ENCODE data around the gene INA. TPM values are rescaled to one million over a fixed set of nuclear protein-coding genes. Genes with fewer than 3 reads are reported as not detected.
"Not testable (repeated sequence)": the region's sequence is repeated elsewhere in the genome, so short reads cannot be mapped to it uniquely, and the experiment has no call there.

The INA gene
- total and polyA plus RNA-seq, 8 donors: 0.32 to 13.1 (median 1.7) TPM

GRCh38 chr10:103256613-103257012 lies 20.3 kb upstream of the INA start:
- TF ChIP-seq, protein P1, sequence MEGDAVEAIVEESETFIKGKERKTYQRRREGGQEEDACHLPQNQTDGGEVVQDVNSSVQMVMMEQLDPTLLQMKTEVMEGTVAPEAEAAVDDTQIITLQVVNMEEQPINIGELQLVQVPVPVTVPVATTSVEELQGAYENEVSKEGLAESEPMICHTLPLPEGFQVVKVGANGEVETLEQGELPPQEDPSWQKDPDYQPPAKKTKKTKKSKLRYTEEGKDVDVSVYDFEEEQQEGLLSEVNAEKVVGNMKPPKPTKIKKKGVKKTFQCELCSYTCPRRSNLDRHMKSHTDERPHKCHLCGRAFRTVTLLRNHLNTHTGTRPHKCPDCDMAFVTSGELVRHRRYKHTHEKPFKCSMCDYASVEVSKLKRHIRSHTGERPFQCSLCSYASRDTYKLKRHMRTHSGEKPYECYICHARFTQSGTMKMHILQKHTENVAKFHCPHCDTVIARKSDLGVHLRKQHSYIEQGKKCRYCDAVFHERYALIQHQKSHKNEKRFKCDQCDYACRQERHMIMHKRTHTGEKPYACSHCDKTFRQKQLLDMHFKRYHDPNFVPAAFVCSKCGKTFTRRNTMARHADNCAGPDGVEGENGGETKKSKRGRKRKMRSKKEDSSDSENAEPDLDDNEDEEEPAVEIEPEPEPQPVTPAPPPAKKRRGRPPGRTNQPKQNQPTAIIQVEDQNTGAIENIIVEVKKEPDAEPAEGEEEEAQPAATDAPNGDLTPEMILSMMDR (IDR thresholded peaks at IDR 0.05): no peak
- DNase-seq: no peak
- WGBS, 2 donors: 96 to 100% methylated on average over 1 of the region's 1 CpG
- intact Hi-C loops (cut with DNase I): no loop called here
- H3K4me1 ChIP-seq: no peaks in the 10 kb centered on the region
- H3K4me3 ChIP-seq: no peak overlapping the region
- H3K36me3 ChIP-seq: no peaks in the 10 kb centered on the region
- no peak for ATAC-seq
- H3K9me3 ChIP-seq: no peaks in the 10 kb centered on the region
- no peaks in the 10 kb centered on the region for H3K27me3 ChIP-seq
- no peak overlapping the region for H3K27ac ChIP-seq
- no peak for FAIRE-seq

DNA sequence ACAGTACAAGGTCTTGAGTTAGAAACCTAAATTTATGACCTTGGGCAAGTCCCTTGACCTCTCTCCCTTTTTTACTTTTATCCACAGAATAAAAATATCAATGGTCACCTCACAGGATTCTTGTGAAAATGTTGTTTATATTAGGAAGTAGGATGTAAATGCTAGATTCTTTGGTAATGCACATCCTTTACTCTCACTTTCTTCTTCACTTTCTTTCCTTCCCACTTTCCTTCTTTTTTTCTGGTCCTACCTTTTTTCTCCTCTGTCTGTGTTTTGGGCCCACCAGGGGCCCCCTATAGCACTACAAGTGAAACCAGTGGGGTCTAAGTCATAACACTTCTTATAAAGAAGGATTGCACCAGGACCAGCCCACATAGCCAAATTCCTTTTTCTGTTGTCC lies 19.1 kb upstream of the INA start:
- H3K4me1 ChIP-seq: no peaks in the 10 kb centered on the region
- no peak for FAIRE-seq
- TF ChIP-seq, protein P1 (IDR thresholded peaks at IDR 0.05): no peak

DNA sequence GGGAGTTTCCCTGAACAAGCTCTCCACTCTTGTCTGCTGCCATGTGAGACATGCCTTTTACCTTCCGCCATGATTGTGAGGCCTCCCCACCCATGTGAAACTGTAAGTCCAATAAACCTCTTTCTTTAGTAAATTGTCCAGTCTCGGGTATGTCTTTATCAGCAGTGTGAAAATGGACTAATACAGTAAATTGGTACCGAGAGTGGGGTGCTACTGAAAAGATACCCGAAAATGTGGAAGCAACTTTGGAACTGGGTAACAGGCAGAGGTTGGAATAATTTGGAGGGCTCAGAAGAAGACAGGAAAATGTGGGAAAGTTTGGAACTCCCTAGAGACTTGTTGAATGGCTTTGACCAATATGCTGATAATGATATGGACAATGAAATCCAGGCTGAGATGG lies 18.0 kb upstream of the INA start:
- H3K27ac ChIP-seq; H3K36me3 ChIP-seq; H3K27me3 ChIP-seq; H3K4me1 ChIP-seq; H3K4me3 ChIP-seq; H3K9me3 ChIP-seq; ATAC-seq; DNase-seq; intact Hi-C loops (cut with DNase I); FAIRE-seq: not testable (repeated sequence)
- 78 to 90% methylated on average over 4 of the region's 4 CpGs for WGBS, 2 donors

More for the DNA sequence above, 19.1 kb upstream of the INA start:
- DNase-seq (no peak), ATAC-seq (no peak)
- intact Hi-C loops (cut with DNase I): no loop called here
- H3K9me3 ChIP-seq: no peaks in the 10 kb centered on the region
- H3K27ac ChIP-seq: no peak overlapping the region
- H3K27me3 ChIP-seq: no peaks in the 10 kb centered on the region
- H3K4me3 ChIP-seq: no peak overlapping the region
- no peaks in the 10 kb centered on the region for H3K36me3 ChIP-seq

- DNase-seq: no peak
- ATAC-seq: no peak
- H3K27ac ChIP-seq: no peak overlapping the region
- intact Hi-C loops (cut with DNase I): no loop called here
- no peak overlapping the region for H3K4me3 ChIP-seq
- H3K4me1 ChIP-seq: no peaks in the 10 kb centered on the region
- H3K27me3 ChIP-seq: peaks cover 0 to 5% (median 0%) of the 10 kb centered on the region in 4 donors
- TF ChIP-seq, protein P1 (IDR thresholded peaks at IDR 0.05): no peak
- no peaks in the 10 kb centered on the region for H3K9me3 ChIP-seq
- no peaks in the 10 kb centered on the region for H3K36me3 ChIP-seq
- 83 to 86% methylated on average over 5 of the region's 5 CpGs for WGBS, 2 donors
- FAIRE-seq: no peak
Observed at GRCh38 chr10:103259989-103260388, 16.9 kb upstream of the INA start.

- no peaks in the 10 kb centered on the region for H3K4me1 ChIP-seq
- no peaks in the 10 kb centered on the region for H3K36me3 ChIP-seq
- TF ChIP-seq, protein P1 (IDR thresholded peaks at IDR 0.05): no peak
- H3K9me3 ChIP-seq: no peaks in the 10 kb centered on the region
- no peak overlapping the region for H3K27ac ChIP-seq
- 49 to 71% methylated on average over 3 of the region's 3 CpGs for WGBS, 2 donors
- H3K4me3 ChIP-seq: no peak overlapping the region
- no peak for FAIRE-seq
- peaks cover 0 to 6% (median 0%) of the 10 kb centered on the region in 4 donors for H3K27me3 ChIP-seq
- no peak for ATAC-seq
- DNase-seq: no peak
- intact Hi-C loops (cut with DNase I): no loop called here
Observed at GRCh38 chr10:103262229-103262628, 14.7 kb upstream of the INA start.
